SK-N-SH treated with all-trans-retinoic acid at 6 μM for 48 hours (cell line): ENCODE data around the gene PIGW.

Source experiments
- ARNTL ChIP-seq: fragments of 450-650 bp; formaldehyde crosslinking; IDR thresholded peaks from 2 replicates; pipeline ENCODE4 v1.5.0; 2020; ENCODE audit warnings: low read depth, mild to moderate bottlenecking, moderate library complexity, borderline replicate concordance
- CREB5 ChIP-seq: fragments of 250-450 bp; sonication (Bioruptor Pico); IDR thresholded peaks from 2 replicates; pipeline ENCODE4 v1.5.1; 2020; ENCODE audit warnings: low read depth, mild to moderate bottlenecking, moderate library complexity
- GLIS3 ChIP-seq: fragments of 250-450 bp; sonication (Bioruptor Pico); IDR thresholded peaks from 2 replicates; pipeline ENCODE4 v1.5.0; 2020; ENCODE audit warnings: mild to moderate bottlenecking, moderate library complexity
- OSR1 ChIP-seq: fragments of 250-450 bp; sonication (Bioruptor Pico); IDR thresholded peaks from 2 replicates; pipeline ENCODE4 v1.8.0; 2022; ENCODE audit warnings: moderate library complexity, mild to moderate bottlenecking, inconsistent platforms
- PATZ1 ChIP-seq: fragments of 250-450 bp; sonication (Bioruptor Pico); IDR thresholded peaks from 2 replicates; pipeline ENCODE4 v1.8.0; 2020; ENCODE audit warnings: mild to moderate bottlenecking, moderate library complexity, borderline replicate concordance
- RARB ChIP-seq: fragments of 250-450 bp; sonication (Bioruptor Pico); IDR thresholded peaks from 2 replicates; pipeline ENCODE4 v1.8.0; 2021; ENCODE audit warnings: mild to moderate bottlenecking, moderate library complexity
- SNAI2 ChIP-seq: fragments of 250-450 bp; sonication (Bioruptor Pico); IDR thresholded peaks from 2 replicates; pipeline ENCODE4 v1.5.0; 2020; ENCODE audit warnings: mild to moderate bottlenecking, moderate library complexity
- TSHZ2 ChIP-seq: fragments of 250-450 bp; sonication (Bioruptor Pico); IDR thresholded peaks from 2 replicates; pipeline ENCODE4 v1.5.0; 2020; ENCODE audit warnings: mild to moderate bottlenecking, moderate library complexity
- ZC3H10 ChIP-seq: fragments of 250-450 bp; sonication (Bioruptor Pico); IDR thresholded peaks from 2 replicates; pipeline ENCODE4 v1.5.1; 2021; ENCODE audit warnings: mild to moderate bottlenecking, moderate library complexity
- ZFP30 ChIP-seq: fragments of 450-650 bp; formaldehyde crosslinking; IDR thresholded peaks from 2 replicates; pipeline ENCODE4 v1.5.0; 2022; ENCODE audit warnings: mild to moderate bottlenecking, moderate library complexity
- ZNF565 ChIP-seq: fragments of 450-650 bp; formaldehyde crosslinking; conservative IDR thresholded peaks from 2 replicates; pipeline ENCODE4 v1.5.0; 2020; ENCODE audit warnings: low read depth, mild to moderate bottlenecking, moderate library complexity

- TF ChIP-seq TSHZ2 (CRISPR knock-in tag) (no peak), ZFP30 (no peak), CREB5 (CRISPR knock-in tag) (no peak), GLIS3 (CRISPR knock-in tag) (no peak), ARNTL (CRISPR knock-in tag) (no peak), ZC3H10 (CRISPR knock-in tag) (no peak), ZNF565 (no peak), OSR1 (CRISPR knock-in tag) (no peak), RARB (CRISPR knock-in tag) (no peak), SNAI2 (CRISPR knock-in tag) (no peak), PATZ1 (no peak)
Measured at GRCh38 chr17:36501963-36502362, 32.8 kb upstream of the PIGW start.
